Measurements from ENCODE around the gene MYOM3.

Gene MYOM3

DNA sequence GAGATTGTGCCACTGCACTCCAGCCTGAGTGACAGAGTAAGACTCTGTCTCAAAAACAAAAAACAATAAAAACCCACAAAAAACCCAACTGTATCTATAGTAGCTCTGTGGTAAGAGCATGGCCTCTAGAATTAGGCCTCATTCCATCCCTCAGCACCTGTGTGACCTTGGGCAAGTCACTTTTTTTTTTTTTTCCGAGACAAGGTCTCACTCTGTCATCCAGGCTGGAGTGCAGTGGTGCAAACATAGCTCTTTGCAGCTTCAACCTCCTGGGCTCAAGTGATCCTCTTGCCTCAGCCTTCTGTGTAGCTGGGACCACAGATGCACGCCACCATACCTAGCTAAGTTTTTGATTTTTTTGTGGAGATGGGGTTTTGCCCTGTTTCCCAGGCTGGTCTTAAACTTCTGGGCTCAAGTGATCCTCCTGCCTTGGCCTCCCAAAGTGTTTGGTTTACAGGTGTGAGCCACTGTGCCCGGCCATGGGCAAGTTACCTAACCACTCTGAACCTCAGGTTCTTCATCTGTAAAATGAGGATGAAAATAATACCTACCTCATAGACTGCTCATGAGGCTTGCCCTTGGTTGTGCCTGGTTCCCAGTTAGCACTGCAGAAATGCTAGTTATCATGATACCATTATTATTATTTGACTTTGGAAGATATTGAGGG is 15.3 kb upstream of the MYOM3 start:
- no peak for TF ChIP-seq ZFX (IDR thresholded peaks at IDR 0.05; ENCODE audit: borderline replicate concordance)
- TF ChIP-seq, protein P1, sequence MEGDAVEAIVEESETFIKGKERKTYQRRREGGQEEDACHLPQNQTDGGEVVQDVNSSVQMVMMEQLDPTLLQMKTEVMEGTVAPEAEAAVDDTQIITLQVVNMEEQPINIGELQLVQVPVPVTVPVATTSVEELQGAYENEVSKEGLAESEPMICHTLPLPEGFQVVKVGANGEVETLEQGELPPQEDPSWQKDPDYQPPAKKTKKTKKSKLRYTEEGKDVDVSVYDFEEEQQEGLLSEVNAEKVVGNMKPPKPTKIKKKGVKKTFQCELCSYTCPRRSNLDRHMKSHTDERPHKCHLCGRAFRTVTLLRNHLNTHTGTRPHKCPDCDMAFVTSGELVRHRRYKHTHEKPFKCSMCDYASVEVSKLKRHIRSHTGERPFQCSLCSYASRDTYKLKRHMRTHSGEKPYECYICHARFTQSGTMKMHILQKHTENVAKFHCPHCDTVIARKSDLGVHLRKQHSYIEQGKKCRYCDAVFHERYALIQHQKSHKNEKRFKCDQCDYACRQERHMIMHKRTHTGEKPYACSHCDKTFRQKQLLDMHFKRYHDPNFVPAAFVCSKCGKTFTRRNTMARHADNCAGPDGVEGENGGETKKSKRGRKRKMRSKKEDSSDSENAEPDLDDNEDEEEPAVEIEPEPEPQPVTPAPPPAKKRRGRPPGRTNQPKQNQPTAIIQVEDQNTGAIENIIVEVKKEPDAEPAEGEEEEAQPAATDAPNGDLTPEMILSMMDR (IDR thresholded peaks at IDR 0.05) = no peak
- no peak overlapping the region for H3K27ac ChIP-seq

DNA sequence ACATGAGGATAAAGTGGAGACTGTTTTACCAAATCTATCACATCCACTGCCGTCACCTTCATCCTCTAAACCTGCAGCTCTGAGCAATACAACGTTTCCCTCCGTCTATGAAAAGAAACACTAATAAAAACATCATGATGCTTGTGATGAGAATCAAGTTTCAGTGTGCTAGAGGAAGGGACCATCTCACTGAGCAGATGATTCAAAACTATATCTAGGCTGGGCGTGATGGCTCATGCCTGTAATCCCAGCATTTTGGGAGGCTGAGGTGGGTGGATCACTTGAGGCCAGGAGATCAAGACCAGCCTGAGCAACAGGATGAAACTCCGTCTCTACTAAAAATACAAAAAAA is 14.7 kb upstream of the MYOM3 start:
- TF ChIP-seq, protein P1 (IDR thresholded peaks at IDR 0.05) = no peak
- TF ChIP-seq ZFX (IDR thresholded peaks at IDR 0.05; ENCODE audit: borderline replicate concordance) = no peak
- H3K27ac ChIP-seq = no peak overlapping the region

DNA sequence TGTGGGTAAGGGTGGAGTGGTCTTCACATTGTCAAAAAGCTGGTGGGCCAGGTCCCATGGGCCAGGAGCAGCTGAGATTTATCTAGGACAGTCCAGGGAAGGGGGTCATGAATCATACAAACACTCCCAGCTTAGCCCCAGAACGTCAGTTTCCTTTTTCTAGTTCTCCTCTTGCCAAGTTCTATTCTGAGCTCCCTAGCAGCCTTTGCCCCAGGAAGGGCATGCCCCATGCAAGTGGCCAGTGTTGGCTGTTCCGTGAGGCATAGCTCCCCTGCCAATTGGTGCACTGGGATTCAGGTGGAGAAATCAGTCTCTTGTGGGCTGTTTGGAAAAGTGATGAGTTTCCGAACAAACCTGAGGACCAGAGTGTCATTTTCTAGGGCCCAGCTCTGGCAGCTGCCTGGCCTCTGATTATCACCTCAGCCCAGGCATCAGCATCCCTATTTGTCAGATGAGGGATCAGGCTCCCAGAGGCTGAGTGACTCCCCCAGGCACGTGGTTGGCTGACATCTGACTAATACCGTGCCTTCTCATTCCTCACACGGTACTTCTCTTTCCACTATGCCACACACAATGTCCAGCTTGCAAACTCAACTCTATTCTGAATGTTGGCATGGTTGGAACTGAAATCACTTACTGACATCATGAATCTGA is 14.2 kb upstream of the MYOM3 start:
- TF ChIP-seq, protein P1 (IDR thresholded peaks at IDR 0.05) = no peak
- no peak for TF ChIP-seq ZFX (IDR thresholded peaks at IDR 0.05; ENCODE audit: borderline replicate concordance)
- no peak overlapping the region for H3K27ac ChIP-seq

DNA sequence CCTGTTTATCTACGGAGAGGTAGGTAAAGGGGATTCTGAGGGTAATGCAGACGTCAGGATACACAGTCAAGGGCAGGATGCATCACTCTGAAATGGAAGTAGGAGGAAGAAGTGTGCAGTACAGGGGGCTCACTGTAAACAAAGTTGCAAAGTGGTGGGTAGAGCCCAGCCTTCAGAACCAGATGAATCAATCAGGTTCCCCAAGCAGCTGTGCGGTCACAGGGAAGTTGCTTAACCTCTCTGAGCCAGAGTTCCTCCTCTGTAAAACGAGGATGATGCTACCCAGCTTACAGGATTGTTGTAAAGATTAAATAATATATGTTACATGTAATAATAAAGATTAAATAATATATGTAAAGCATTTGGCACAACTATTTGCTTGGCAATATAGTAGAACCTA is 13.5 kb upstream of the MYOM3 start:
- no peak overlapping the region for H3K27ac ChIP-seq
- TF ChIP-seq, protein P1 (IDR thresholded peaks at IDR 0.05) = no peak

DNA sequence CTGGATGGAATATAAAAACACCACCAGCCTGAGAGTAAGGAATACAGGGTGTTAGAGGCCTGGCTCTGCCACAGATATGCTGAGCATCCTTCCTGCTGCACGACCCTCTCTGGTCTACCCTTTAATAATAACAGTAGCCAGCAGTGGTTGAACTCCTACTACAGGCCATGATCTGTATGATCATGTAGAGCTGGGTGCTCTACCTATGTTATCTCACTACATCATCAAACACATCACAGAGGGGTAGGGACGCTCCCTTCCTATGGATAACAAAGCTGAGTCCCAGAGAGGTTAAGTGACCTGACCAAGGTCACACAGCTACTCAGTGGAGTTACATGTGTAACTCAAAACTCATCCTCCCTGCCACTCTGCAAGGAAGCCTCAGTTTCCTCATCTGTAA is 13.0 kb upstream of the MYOM3 start:
- H3K27ac ChIP-seq = no peak overlapping the region
- no peak for TF ChIP-seq ZFX (IDR thresholded peaks at IDR 0.05; ENCODE audit: borderline replicate concordance)
- TF ChIP-seq, protein P1 (IDR thresholded peaks at IDR 0.05) = no peak

DNA sequence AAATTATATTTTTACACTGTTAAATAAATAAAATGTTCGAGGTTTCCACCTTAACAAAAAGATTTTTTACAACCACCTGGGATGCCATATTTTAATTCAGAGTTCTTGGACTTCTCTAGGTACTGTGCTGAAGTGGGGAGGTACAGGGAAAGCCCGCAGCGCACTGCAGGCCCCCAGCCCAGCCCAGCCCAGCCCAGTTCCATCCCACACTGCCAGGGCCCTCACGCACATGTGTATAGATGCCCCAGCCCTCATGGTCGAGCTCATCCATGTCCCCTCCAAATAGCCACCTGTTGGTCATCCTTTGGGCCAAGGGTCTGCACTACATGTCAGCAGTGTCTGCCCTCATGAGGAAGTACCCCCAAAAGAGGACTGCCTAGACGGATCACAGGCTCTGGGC is 11.7 kb upstream of the MYOM3 start:
- no peak overlapping the region for H3K27ac ChIP-seq
- TF ChIP-seq, protein P1 (IDR thresholded peaks at IDR 0.05) = no peak

DNA sequence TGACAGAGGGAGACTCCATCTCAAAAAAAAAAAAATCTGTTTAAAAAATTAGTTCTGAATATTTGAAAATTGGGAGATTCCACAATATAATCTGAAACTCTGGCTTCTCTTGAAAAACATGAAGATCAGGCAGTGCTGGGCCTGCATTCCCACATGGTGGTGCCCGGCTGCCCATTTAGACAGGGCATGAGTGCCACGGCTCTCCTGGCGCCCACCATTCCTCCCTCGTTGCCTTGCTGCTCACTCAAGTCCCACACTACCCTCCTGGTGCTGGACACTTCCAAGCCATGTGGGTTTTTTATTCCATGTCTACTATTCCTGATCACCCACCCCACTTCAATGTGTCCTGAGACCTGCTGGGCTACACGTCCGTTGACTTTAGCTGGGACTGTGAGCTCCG is 10.8 kb upstream of the MYOM3 start:
- TF ChIP-seq ZFX (IDR thresholded peaks at IDR 0.05; ENCODE audit: borderline replicate concordance) = no peak
- H3K27ac ChIP-seq = no peak overlapping the region

DNA sequence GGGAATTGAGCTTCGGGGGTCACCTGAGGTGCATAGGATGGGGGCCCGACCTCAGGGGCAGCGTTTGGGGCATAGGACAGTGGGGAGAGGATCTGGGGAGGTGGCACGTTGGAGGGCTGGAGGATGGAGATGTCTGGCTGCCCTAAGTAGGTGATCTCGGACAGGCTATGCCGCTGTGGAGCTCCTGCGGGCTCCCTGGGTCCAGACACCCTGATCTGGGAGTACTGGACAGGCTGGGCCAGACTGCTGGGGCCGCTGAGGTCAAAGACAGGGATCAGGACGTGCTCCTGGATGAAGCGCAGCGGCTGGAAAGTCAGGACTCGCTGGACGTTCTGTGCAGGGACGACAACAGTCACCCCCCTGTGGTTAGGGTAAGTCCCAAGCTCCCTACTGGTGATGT is 9.5 kb upstream of the MYOM3 start:
- no peak overlapping the region for H3K27ac ChIP-seq
- TF ChIP-seq, protein P1 (IDR thresholded peaks at IDR 0.05) = no peak
- TF ChIP-seq ZFX (IDR thresholded peaks at IDR 0.05; ENCODE audit: borderline replicate concordance) = no peak
